Measurements from ENCODE around the gene TRIM3. TPM values are rescaled to one million over a fixed set of nuclear protein-coding genes. Genes with fewer than 3 reads are reported as not detected.

TRIM3 gene
- total and polyA plus RNA-seq, 2 of the 4 experiments (the other 2 are of a cell fraction): 13.8 to 22.3 TPM

- H3K27me3 ChIP-seq (ENCODE audit: control insufficient read depth, insufficient read depth, low read length): no peaks in the 10 kb centered on the region
- in situ Hi-C loops (cut with MboI; ENCODE audit: low sequenced_read_pairs) (no loop called here), intact Hi-C loops (cut with micrococcal nuclease) (no loop called here), dilution Hi-C loops (cut with HindIII; ENCODE audit: low sequenced_read_pairs, unreplicated experiment) (no loop called here)
- H3K56ac ChIP-seq (ENCODE audit: extremely low read depth, insufficient read depth, low read length): no peak overlapping the region
- H4K20me1 ChIP-seq (ENCODE audit: insufficient read depth, low read length): no peaks in the 10 kb centered on the region; the same call in 1 of the 2 replicates
- H2AFZ ChIP-seq (replicated peaks; ENCODE audit: low read length, poor library complexity): no peak overlapping the region
- no peak overlapping the region for H4K8ac ChIP-seq (ENCODE audit: low read depth in 2 of 2, low read length in 2 of 2)
- no peak overlapping the region for H2BK20ac ChIP-seq (ENCODE audit: low read depth, low read length)
- H3K9me3 ChIP-seq (ENCODE audit: control insufficient read depth, insufficient read depth, low read length): no peaks in the 10 kb centered on the region
- H4K91ac ChIP-seq (ENCODE audit: insufficient read depth, low read depth, low read length): no peak overlapping the region
- H3K79me1 ChIP-seq (ENCODE audit: low read depth in 1 of 2, low read length in 2 of 2): peaks cover 0 to 4% of the 10 kb centered on the region in 2 experiments; a peak in 2 of 4 replicates
- H2AK9ac ChIP-seq (replicated peaks; ENCODE audit: low read depth, low read length, poor library complexity): no peak overlapping the region
- ChIA-PET CTCF (interaction anchor here (0.6 to 1.7 kb wide), 2 partner anchors 70 to 426 kb away, joined by 3 to 10 read pairs; no protein-coding TSS in a partner anchor), POLR2A (ENCODE audit: unreplicated experiment) (no interaction called here)
- no peak overlapping the region for H3K18ac ChIP-seq (ENCODE audit: low read depth, low read length)
- no peak overlapping the region for H2BK120ac ChIP-seq (ENCODE audit: low read depth, low read length)
- H3K4ac ChIP-seq (ENCODE audit: low read depth, low read length): no peak overlapping the region
- H3K14ac ChIP-seq (replicated peaks; ENCODE audit: low read depth, low read length): no peak overlapping the region
- no peaks in the 10 kb centered on the region for H3K4me1 ChIP-seq (ENCODE audit: control insufficient read depth, insufficient read depth, low read length)
- H2AK5ac ChIP-seq (ENCODE audit: low read depth, low read length): no peak overlapping the region
- no peak overlapping the region for H3K27ac ChIP-seq (ENCODE audit: insufficient read depth, low read length)
- peaks cover 29% of the 10 kb centered on the region for H3K36me3 ChIP-seq (ENCODE audit: control insufficient read depth, insufficient read depth, low read length)
- no peak for DNase-seq
- ATAC-seq (ENCODE audit: low read depth): no peak
- TF ChIP-seq USF2 (IDR thresholded peaks at IDR 0.05; ENCODE audit: low read depth, low read length) (no peak), FOS (IDR thresholded peaks at IDR 0.05; ENCODE audit: low read depth, low read length) (no peak), RAD21 (IDR thresholded peaks at IDR 0.05; ENCODE audit: low read length) (no peak), ELK1 (IDR thresholded peaks at IDR 0.05; ENCODE audit: borderline replicate concordance, low read depth, low read length) (no peak), SMC3 (IDR thresholded peaks at IDR 0.05; ENCODE audit: low read depth, low read length) (no peak), RFX5 (IDR thresholded peaks at IDR 0.05; ENCODE audit: low read depth, low read length) (no peak), CHD1 (IDR thresholded peaks at IDR 0.05; ENCODE audit: low read depth, low read length) (no peak), CEBPB (IDR thresholded peaks at IDR 0.05; ENCODE audit: low read depth, low read length) (no peak), BHLHE40 (IDR thresholded peaks at IDR 0.05; ENCODE audit: low read depth, low read length) (no peak), POLR2A (IDR thresholded peaks at IDR 0.05; ENCODE audit: low read depth, low read length) (no peak), MAZ (IDR thresholded peaks at IDR 0.05; ENCODE audit: borderline replicate concordance, low read depth, low read length) (no peak), MXI1 (IDR thresholded peaks at IDR 0.05; ENCODE audit: borderline replicate concordance, low read depth, low read length) (no peak)
- H2BK5ac ChIP-seq (ENCODE audit: low read depth, low read length, poor library complexity, severe bottlenecking): no peak overlapping the region
- no peak overlapping the region for H3K4me2 ChIP-seq (ENCODE audit: low read depth, low read length)
- no peak overlapping the region for H3K23ac ChIP-seq (ENCODE audit: low read depth, low read length)
- peaks cover 4% of the 10 kb centered on the region; the same call in 1 of the 2 replicates for H3K9me1 ChIP-seq (ENCODE audit: insufficient read depth, low read length)
- no peak overlapping the region for H4K5ac ChIP-seq (ENCODE audit: low read depth, low read length)
- H3K9ac ChIP-seq (ENCODE audit: low read depth, low read length): no peak overlapping the region
- H3K4me3 ChIP-seq (ENCODE audit: insufficient read depth, low read depth, low read length): no peak overlapping the region
- BruUV-seq (replicated peaks): no TSS peak
- no CpG with 5 or more reads among the region's 3 CpGs for WGBS, 2 experiments (ENCODE audit: extremely low coverage in 2 of 2, insufficient read length in 1 of 2)
- no peak overlapping the region for H2BK15ac ChIP-seq (ENCODE audit: low read depth, low read length)
Measured at GRCh38 chr11:6448574-6448973, 25.2 kb downstream of the TRIM3 start.
